ENCODE data around the gene ASB11.

DNA sequence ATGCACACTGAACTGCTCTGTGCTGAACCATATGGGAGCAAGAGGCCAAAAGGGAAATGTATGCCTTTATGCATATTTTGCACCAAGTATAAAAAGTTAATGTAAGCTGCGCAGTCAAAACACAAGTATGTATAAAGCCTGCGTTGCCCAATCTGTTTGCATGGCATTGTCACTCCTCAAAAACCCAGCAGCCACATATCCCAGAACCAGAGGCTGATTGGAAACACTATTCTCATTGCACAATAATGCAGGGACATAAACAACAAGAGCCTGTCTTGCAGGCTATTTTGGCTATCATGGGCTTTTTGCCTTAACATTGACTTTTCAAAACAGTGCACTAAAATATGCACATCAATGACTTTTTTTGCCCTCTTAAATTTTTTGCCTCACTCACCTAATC is 40.5 kb downstream of the ASB11 start:
- no peak for TF ChIP-seq YY1 (tag by site-specific recombination; IDR thresholded peaks at IDR 0.05)
- TF ChIP-seq, protein P1, sequence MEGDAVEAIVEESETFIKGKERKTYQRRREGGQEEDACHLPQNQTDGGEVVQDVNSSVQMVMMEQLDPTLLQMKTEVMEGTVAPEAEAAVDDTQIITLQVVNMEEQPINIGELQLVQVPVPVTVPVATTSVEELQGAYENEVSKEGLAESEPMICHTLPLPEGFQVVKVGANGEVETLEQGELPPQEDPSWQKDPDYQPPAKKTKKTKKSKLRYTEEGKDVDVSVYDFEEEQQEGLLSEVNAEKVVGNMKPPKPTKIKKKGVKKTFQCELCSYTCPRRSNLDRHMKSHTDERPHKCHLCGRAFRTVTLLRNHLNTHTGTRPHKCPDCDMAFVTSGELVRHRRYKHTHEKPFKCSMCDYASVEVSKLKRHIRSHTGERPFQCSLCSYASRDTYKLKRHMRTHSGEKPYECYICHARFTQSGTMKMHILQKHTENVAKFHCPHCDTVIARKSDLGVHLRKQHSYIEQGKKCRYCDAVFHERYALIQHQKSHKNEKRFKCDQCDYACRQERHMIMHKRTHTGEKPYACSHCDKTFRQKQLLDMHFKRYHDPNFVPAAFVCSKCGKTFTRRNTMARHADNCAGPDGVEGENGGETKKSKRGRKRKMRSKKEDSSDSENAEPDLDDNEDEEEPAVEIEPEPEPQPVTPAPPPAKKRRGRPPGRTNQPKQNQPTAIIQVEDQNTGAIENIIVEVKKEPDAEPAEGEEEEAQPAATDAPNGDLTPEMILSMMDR (tag by site-specific recombination; IDR thresholded peaks at IDR 0.05) = no peak
- no peak for TF ChIP-seq KLF9 (tag by site-specific recombination; IDR thresholded peaks at IDR 0.05; ENCODE audit: low read depth)
